Cardiac fibroblast (primary cell): ENCODE measurements around the gene IQGAP2.
A peak's percentile ranks its signal among the peaks of the same experiment; 100 is the strongest.

Experiments
- DNase-seq, 2 donors: peaks; one replicate each; pipeline versions ENCODE4 v3.0.0 to v3.0.0-alpha.2; 2010; ENCODE audit warnings: low read depth in 2 of 2
- H3K4me3 ChIP-seq, 2 donors: replicated peaks in 1 of 2; 1 replicate in 1 of 2; 2 replicates in 1 of 2; pipeline ENCODE4 v1.5.1; 2011; ENCODE audit warnings: low read depth in 2 of 2, low read length in 2 of 2, mild to moderate bottlenecking in 2 of 2, moderate library complexity in 1 of 2
- CTCF ChIP-seq: IDR thresholded peaks from one replicate; pipeline ENCODE4 v1.5.1; 2011; ENCODE audit warnings: low read depth, mild to moderate bottlenecking, low read length, inconsistent platforms

The IQGAP2 gene

GRCh38 chr5:76684756-76685519 lies 281.9 kb downstream of the IQGAP2 start:
- no peak for TF ChIP-seq CTCF
- H3K4me3 ChIP-seq: no peak overlapping the region
- no peak for DNase-seq

- no peak for DNase-seq
- no peak for TF ChIP-seq CTCF
- no peak overlapping the region for H3K4me3 ChIP-seq
Observed at GRCh38 chr5:76685704-76686103, 282.6 kb downstream of the IQGAP2 start.

- no peak overlapping the region for H3K4me3 ChIP-seq
- no peak for TF ChIP-seq CTCF
- no peak for DNase-seq
Observed at GRCh38 chr5:76688212-76688611, 285.1 kb downstream of the IQGAP2 start.

GRCh38 chr5:76688836-76689235 lies 285.8 kb downstream of the IQGAP2 start:
- DNase-seq: peak in 1 of 2 donors; percentile 59
- no peak overlapping the region for H3K4me3 ChIP-seq
- TF ChIP-seq CTCF: no peak

- DNase-seq: peak; percentile 92 to 93
- no peak for TF ChIP-seq CTCF
- H3K4me3 ChIP-seq: no peak overlapping the region
Observed at GRCh38 chr5:76689321-76690036, 286.4 kb downstream of the IQGAP2 start.

GRCh38 chr5:76690037-76690679 lies 287.1 kb downstream of the IQGAP2 start:
- DNase-seq: peak in 1 of 2 donors; percentile 44
- H3K4me3 ChIP-seq: no peak overlapping the region
- no peak for TF ChIP-seq CTCF
